Astrocyte of the cerebellum (primary cell): Measurements from ENCODE around the gene TUSC2.

Experiments used
- DNase-seq: peaks from one replicate; pipeline ENCODE4 v3.0.0-alpha.2; 2011; ENCODE audit warnings: low read depth
- H3K4me3 ChIP-seq: 2 replicates; pipeline ENCODE4 v1.5.1; 2011; ENCODE audit warnings: mild to moderate bottlenecking, low read depth, low read length, moderate library complexity
- in situ Hi-C: cut with HindIII; loops from 2 replicates; pipeline ENCODE4 v1.10.0; 2017; ENCODE audit warnings: low sequenced_read_pairs
- TF ChIP-seq, protein P1 (sequence below): IDR thresholded peaks from 2 replicates; pipeline ENCODE4 v1.5.1; 2012; ENCODE audit warnings: low read length, low read depth, moderate library complexity, mild to moderate bottlenecking; ENCODE audit errors: missing control alignments

The TUSC2 gene

DNA sequence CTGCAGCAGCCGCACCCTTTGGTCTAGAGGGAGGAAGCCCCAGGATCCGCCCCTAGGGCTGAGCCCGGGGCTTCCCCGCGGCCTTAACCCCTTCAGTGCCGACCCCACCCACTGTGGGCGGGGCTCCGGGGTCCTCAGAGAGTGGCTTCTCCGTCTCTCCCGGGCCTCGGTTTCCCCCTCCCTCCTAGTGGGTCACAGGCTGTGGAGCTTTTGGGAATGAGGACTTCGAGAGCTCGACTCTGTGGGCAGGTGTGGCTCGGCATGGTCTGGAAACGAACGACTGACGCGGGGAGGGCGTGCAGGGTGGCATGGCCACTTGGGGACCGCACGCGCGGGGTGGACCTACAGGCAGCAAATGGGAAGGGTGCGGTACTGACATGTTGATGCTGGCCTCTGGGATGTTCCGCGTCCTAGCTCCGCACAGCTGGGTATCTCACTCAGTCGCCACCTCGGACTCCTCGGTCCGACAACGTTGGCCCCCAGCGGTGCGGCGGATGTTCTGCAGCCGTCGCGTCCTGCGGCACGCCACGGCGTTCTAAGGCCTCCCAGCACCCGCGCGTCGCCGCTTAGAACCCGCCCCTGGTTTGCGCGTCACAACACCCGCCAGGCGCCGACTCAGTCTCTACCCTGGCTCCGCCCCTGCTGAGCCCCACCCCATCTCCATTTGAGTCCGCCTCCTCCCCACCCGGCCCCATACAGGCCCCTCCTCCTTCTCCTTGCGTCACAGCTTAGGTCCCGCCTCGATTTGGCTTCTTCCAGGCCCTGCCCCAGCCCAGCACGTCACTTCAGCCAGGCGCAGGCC lies 29.0 kb downstream of the TUSC2 start, which contains the start of the genes HYAL3 and NAA80:
Gene HYAL3, minus strand, starts transcription at position 570 of the 802 bp plus-strand sequence. CDS start 3,803 bp downstream, outside the sequence.
Gene NAA80, minus strand, starts transcription at position 570 of the 802 bp plus-strand sequence. CDS start 1,942 bp downstream, outside the sequence.
- peak; percentile 99 for DNase-seq
- in situ Hi-C loops = no loop called here
- TF ChIP-seq, protein P1, sequence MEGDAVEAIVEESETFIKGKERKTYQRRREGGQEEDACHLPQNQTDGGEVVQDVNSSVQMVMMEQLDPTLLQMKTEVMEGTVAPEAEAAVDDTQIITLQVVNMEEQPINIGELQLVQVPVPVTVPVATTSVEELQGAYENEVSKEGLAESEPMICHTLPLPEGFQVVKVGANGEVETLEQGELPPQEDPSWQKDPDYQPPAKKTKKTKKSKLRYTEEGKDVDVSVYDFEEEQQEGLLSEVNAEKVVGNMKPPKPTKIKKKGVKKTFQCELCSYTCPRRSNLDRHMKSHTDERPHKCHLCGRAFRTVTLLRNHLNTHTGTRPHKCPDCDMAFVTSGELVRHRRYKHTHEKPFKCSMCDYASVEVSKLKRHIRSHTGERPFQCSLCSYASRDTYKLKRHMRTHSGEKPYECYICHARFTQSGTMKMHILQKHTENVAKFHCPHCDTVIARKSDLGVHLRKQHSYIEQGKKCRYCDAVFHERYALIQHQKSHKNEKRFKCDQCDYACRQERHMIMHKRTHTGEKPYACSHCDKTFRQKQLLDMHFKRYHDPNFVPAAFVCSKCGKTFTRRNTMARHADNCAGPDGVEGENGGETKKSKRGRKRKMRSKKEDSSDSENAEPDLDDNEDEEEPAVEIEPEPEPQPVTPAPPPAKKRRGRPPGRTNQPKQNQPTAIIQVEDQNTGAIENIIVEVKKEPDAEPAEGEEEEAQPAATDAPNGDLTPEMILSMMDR = no peak

DNA sequence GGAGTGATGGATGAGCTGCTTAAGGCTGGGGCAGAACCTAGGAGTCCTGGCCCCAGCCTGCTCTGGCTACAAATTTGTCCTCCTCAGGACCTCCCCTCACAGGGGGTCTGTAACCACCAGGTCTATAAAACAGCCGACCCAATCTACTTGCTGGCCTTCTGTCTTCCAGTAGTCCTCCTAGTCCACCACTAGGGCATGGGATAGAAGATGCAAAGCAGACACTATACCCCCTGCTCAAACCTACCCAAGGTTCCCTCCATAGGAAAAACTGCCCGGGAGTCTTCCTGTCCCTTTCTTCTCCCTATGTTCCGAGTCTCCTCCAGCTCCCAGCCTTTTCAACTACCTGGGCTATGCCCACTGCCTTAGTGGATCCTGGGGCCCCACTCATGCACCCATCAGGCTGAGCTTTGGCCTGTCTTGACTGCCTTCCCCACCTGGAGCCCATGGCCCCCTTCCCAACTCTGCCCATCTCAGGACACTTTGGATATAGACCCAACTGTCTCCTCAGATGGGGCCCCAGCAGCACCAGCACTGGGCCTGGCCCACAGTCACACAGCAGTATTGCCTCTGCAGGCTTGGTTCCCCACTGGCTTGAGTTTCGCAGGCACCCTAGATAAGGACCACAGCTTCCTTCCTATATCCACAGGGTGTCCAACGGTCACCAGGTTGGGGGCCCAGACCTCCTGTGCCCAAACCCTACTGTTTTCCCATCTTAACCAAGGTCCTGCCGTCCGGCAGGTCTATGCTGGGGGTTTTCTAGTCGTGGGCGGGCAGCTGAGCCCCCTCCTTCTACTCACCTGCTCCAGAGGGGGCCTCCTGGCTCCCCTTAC lies 29.9 kb downstream of the TUSC2 start:
- H3K4me3 ChIP-seq = peak overlapping the region; percentile 79
- no peak for DNase-seq
- TF ChIP-seq, protein P1 = peak; percentile 31
- in situ Hi-C loops = no loop called here

More for the DNA sequence above, 29.0 kb downstream of the TUSC2 start, which contains the start of the genes HYAL3 and NAA80:
- peak within 1 kb of the TSS; percentile 79 for H3K4me3 ChIP-seq

GRCh38 chr3:50297384-50297775 lies 30.6 kb downstream of the TUSC2 start:
- no peak overlapping the region for H3K4me3 ChIP-seq
- DNase-seq = no peak
- in situ Hi-C loops = no loop called here
- TF ChIP-seq, protein P1 = no peak

DNA sequence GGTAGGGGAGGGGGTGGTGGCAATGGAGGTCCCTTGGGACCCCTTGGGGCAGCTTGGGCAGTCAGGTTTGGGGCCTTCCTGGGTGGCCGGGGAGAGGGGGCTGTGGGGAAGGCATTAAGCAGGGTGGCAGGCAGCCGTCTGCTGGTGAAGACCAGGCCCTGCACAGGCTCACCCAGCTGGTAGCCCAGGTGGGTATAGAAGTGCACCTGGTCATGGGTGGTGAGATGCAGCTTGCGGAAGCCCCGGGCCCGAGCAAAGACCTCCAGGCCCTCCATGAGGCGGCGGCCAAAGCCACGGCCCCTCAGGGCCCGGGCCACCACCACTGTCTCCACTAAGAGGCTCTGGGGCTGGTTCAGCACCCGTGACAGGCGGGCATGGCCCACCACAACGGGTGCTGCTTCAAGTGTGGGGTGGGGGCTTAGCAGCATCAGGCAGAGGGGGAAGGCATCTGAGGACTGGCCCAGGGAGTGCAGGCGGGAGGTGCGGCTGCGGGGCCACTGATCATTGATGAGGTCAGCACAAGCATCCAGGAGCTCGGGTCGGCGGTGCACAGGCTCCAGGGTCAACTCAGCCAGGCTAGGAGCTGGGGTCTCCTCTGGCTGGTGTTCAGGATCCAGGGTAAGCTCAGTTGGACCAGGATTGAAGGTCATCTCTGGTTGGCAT lies 31.2 kb downstream of the TUSC2 start:
- H3K4me3 ChIP-seq = no peak overlapping the region
- TF ChIP-seq, protein P1 = no peak
- in situ Hi-C loops = no loop called here
- no peak for DNase-seq

DNA sequence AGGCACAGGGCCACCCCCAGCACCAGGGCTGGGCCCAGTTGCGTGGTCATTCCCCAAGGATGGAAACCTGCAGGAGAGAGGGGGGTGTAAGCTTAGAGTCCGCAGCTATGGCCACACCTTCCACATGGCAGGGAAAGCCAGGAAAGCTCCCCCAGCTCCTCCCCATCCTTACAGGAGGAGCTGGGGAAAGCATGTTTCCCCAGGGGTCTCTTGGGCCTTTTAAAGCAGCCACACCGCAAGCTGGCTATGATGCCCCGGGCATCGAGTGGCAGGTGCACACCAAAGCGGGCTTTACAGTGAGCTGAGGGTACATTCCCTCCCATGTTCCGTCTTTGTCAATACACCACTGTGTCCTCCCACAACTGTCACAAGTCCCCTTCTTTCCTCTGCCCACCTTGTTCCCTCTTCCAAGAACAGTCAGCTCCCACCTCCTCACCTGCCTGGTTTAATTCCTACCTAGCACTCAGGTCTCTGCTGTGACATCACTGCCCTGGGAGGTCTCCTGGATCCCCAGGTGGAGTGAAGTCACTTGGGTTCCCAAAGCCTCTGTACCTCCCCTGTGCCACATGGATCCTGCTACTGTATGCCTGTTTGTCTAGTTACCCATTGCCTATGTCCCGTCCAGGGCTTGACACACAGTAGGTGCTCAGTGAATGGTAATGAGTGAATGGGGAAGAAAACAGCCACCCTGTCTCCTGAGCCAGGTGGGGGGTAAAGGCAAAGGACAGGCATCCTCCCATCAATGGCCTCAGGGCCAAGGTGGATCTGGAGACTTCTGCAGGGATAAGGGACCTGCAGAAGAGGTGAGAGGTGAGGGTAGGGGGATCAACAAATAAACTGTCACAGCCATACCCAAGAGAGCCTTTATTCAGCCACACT lies 32.2 kb downstream of the TUSC2 start:
- in situ Hi-C loops = no loop called here
- TF ChIP-seq, protein P1 = no peak
- no peak overlapping the region for H3K4me3 ChIP-seq
- no peak for DNase-seq
